ENCODE measurements around the gene THEMIS.
"Not testable (repeated sequence)": the region's sequence is repeated elsewhere in the genome, so short reads cannot be mapped to it uniquely, and the experiment has no call there.

Gene THEMIS

GRCh38 chr6:127725821-127726220, 175.0 kb downstream of the THEMIS start:
- Mint-ChIP-seq H3K36me3 (peaks cover 33% of the 10 kb centered on the region), H3K4me1 (ENCODE audit: low read depth) (peaks cover 87% of the 10 kb centered on the region), H3K27me3 (no peaks in the 10 kb centered on the region), H3K9me3 (ENCODE audit: low read depth) (no peaks in the 10 kb centered on the region), H3K4me3 (no peak overlapping the region), H3K27ac (peak overlapping the region; percentile 52)

GRCh38 chr6:127718694-127719093, 182.2 kb downstream of the THEMIS start:
- H3K36me3 Mint-ChIP-seq: peaks cover 35% of the 10 kb centered on the region

GRCh38 chr6:127717384-127717783, 183.5 kb downstream of the THEMIS start:
- no peak overlapping the region for H3K4me3 Mint-ChIP-seq
- peaks cover 36% of the 10 kb centered on the region for H3K36me3 Mint-ChIP-seq
- no peaks in the 10 kb centered on the region for H3K9me3 Mint-ChIP-seq (ENCODE audit: low read depth)
- peaks cover 59% of the 10 kb centered on the region for H3K4me1 Mint-ChIP-seq (ENCODE audit: low read depth)
- peak overlapping the region; percentile 61 for H3K27ac Mint-ChIP-seq
- H3K27me3 Mint-ChIP-seq: no peaks in the 10 kb centered on the region

More at GRCh38 chr6:127718694-127719093, 182.2 kb downstream of the THEMIS start:
- Mint-ChIP-seq H3K4me3 (no peak overlapping the region), H3K27ac (peak overlapping the region; percentile 76), H3K27me3 (no peaks in the 10 kb centered on the region), H3K4me1 (ENCODE audit: low read depth) (peaks cover 68% of the 10 kb centered on the region), H3K9me3 (ENCODE audit: low read depth) (no peaks in the 10 kb centered on the region)

GRCh38 chr6:127716465-127716864, 184.4 kb downstream of the THEMIS start:
- no peak overlapping the region for H3K4me3 Mint-ChIP-seq
- H3K27me3 Mint-ChIP-seq: no peaks in the 10 kb centered on the region
- peaks cover 37% of the 10 kb centered on the region for H3K36me3 Mint-ChIP-seq
- no peaks in the 10 kb centered on the region for H3K9me3 Mint-ChIP-seq (ENCODE audit: low read depth)
- peaks cover 57% of the 10 kb centered on the region for H3K4me1 Mint-ChIP-seq (ENCODE audit: low read depth)
- peak overlapping the region; percentile 61 for H3K27ac Mint-ChIP-seq

GRCh38 chr6:127710668-127711067, 190.2 kb downstream of the THEMIS start:
- H3K4me1 Mint-ChIP-seq (ENCODE audit: low read depth): peaks cover 20% of the 10 kb centered on the region
- H3K27ac Mint-ChIP-seq: peak overlapping the region; percentile 70
- H3K4me3 Mint-ChIP-seq: no peak overlapping the region
- peaks cover 6% of the 10 kb centered on the region for H3K9me3 Mint-ChIP-seq (ENCODE audit: low read depth)
- H3K27me3 Mint-ChIP-seq: no peaks in the 10 kb centered on the region
- peaks cover 42% of the 10 kb centered on the region for H3K36me3 Mint-ChIP-seq

- no peaks in the 10 kb centered on the region for H3K27me3 Mint-ChIP-seq
- H3K36me3 Mint-ChIP-seq: peaks cover 46% of the 10 kb centered on the region
- peaks cover 3% of the 10 kb centered on the region for H3K4me1 Mint-ChIP-seq (ENCODE audit: low read depth)
- H3K27ac Mint-ChIP-seq: no peak overlapping the region
- H3K4me3 Mint-ChIP-seq: no peak overlapping the region
- peaks cover 11% of the 10 kb centered on the region for H3K9me3 Mint-ChIP-seq (ENCODE audit: low read depth)
Measured at GRCh38 chr6:127706216-127706615, 194.6 kb downstream of the THEMIS start.

GRCh38 chr6:127695108-127695507, 205.8 kb downstream of the THEMIS start:
- H3K9me3 Mint-ChIP-seq (ENCODE audit: low read depth): peaks cover 4% of the 10 kb centered on the region

GRCh38 chr6:127691146-127691545, 209.7 kb downstream of the THEMIS start:
- no peak overlapping the region for H3K27ac Mint-ChIP-seq
- no peaks in the 10 kb centered on the region for H3K4me1 Mint-ChIP-seq (ENCODE audit: low read depth)
- no peaks in the 10 kb centered on the region for H3K27me3 Mint-ChIP-seq
- H3K4me3 Mint-ChIP-seq: no peak overlapping the region
- peaks cover 57% of the 10 kb centered on the region for H3K36me3 Mint-ChIP-seq
- peaks cover 18% of the 10 kb centered on the region for H3K9me3 Mint-ChIP-seq (ENCODE audit: low read depth)

More at GRCh38 chr6:127695108-127695507, 205.8 kb downstream of the THEMIS start:
- H3K36me3 Mint-ChIP-seq: peaks cover 50% of the 10 kb centered on the region
- no peaks in the 10 kb centered on the region for H3K27me3 Mint-ChIP-seq
- no peaks in the 10 kb centered on the region for H3K4me1 Mint-ChIP-seq (ENCODE audit: low read depth)
- no peak overlapping the region for H3K4me3 Mint-ChIP-seq
- no peak overlapping the region for H3K27ac Mint-ChIP-seq

GRCh38 chr6:127690588-127690987, 210.3 kb downstream of the THEMIS start:
- Mint-ChIP-seq H3K36me3 (peaks cover 55% of the 10 kb centered on the region), H3K27ac (no peak overlapping the region), H3K4me3 (no peak overlapping the region), H3K9me3 (ENCODE audit: low read depth) (peaks cover 22% of the 10 kb centered on the region), H3K27me3 (no peaks in the 10 kb centered on the region), H3K4me1 (ENCODE audit: low read depth) (no peaks in the 10 kb centered on the region)

- H3K27ac Mint-ChIP-seq: no peak overlapping the region
- H3K27me3 Mint-ChIP-seq: no peaks in the 10 kb centered on the region
- no peaks in the 10 kb centered on the region for H3K4me1 Mint-ChIP-seq (ENCODE audit: low read depth)
- H3K9me3 Mint-ChIP-seq (ENCODE audit: low read depth): peaks cover 23% of the 10 kb centered on the region
- H3K36me3 Mint-ChIP-seq: peaks cover 52% of the 10 kb centered on the region
- H3K4me3 Mint-ChIP-seq: no peak overlapping the region
Measured at GRCh38 chr6:127690092-127690491, 210.8 kb downstream of the THEMIS start.

GRCh38 chr6:127687490-127687889, 213.4 kb downstream of the THEMIS start:
- H3K9me3 Mint-ChIP-seq (ENCODE audit: low read depth): peaks cover 22% of the 10 kb centered on the region
- H3K4me1 Mint-ChIP-seq (ENCODE audit: low read depth): not testable (repeated sequence)

GRCh38 chr6:127686084-127686483, 214.8 kb downstream of the THEMIS start:
- H3K27ac Mint-ChIP-seq: no peak overlapping the region
- no peaks in the 10 kb centered on the region for H3K27me3 Mint-ChIP-seq
- no peaks in the 10 kb centered on the region for H3K4me1 Mint-ChIP-seq (ENCODE audit: low read depth)
- peaks cover 19% of the 10 kb centered on the region for H3K9me3 Mint-ChIP-seq (ENCODE audit: low read depth)
- H3K36me3 Mint-ChIP-seq: peaks cover 37% of the 10 kb centered on the region
- no peak overlapping the region for H3K4me3 Mint-ChIP-seq

More at GRCh38 chr6:127687490-127687889, 213.4 kb downstream of the THEMIS start:
- not testable (repeated sequence) for H3K4me3 Mint-ChIP-seq, H3K27me3 Mint-ChIP-seq, H3K27ac Mint-ChIP-seq
- peaks cover 48% of the 10 kb centered on the region for H3K36me3 Mint-ChIP-seq

- peaks cover 20% of the 10 kb centered on the region for H3K9me3 Mint-ChIP-seq (ENCODE audit: low read depth)
- no peaks in the 10 kb centered on the region for H3K27me3 Mint-ChIP-seq
- peaks cover 25% of the 10 kb centered on the region for H3K36me3 Mint-ChIP-seq
- no peak overlapping the region for H3K27ac Mint-ChIP-seq
- H3K4me3 Mint-ChIP-seq: no peak overlapping the region
- no peaks in the 10 kb centered on the region for H3K4me1 Mint-ChIP-seq (ENCODE audit: low read depth)
Measured at GRCh38 chr6:127684501-127684900, 216.4 kb downstream of the THEMIS start.

All from activated naive CD8-positive, alpha-beta T cell (primary cell).